ENCODE results near the gene SMTNL2.

SMTNL2 gene

GRCh38 chr17:4657678-4658077 lies 73.3 kb downstream of the SMTNL2 start:
- no peak for DNase-seq (ENCODE audit: low read depth, low spot score)
- TF ChIP-seq CTCF (IDR thresholded peaks at IDR 0.05; ENCODE audit: insufficient read depth, low read length, missing control alignments) = no peak
- CTCF ChIA-PET = interaction anchor here (1.2 to 2.3 kb wide), 3 partner anchors 11 to 33 kb away, joined by 3 to 9 read pairs (median 4); no protein-coding TSS in a partner anchor
- H3K4me3 ChIP-seq (ENCODE audit: low read depth, low read length) = no peak overlapping the region
- POLR2A ChIA-PET = no interaction called here

Data from AG04449 (cell line).